SHP77 (cell line): Measurements from ENCODE around the gene KCNQ4.
A peak's percentile ranks its signal among the peaks of the same experiment; 100 is the strongest.

Experiments used
- DNase-seq, 2 experiments: peaks; one replicate each; lab custom pipeline; 2025; lab: John Stamatoyannopoulos, UW

Gene KCNQ4

GRCh38 chr1:40840526-40841323, 57.1 kb downstream of the KCNQ4 start:
- no peak for DNase-seq

GRCh38 chr1:40841602-40842001, 58.0 kb downstream of the KCNQ4 start:
- no peak for DNase-seq

GRCh38 chr1:40842207-40842606, 58.6 kb downstream of the KCNQ4 start:
- no peak for DNase-seq

GRCh38 chr1:40842691-40843090, 59.1 kb downstream of the KCNQ4 start:
- no peak for DNase-seq

GRCh38 chr1:40844079-40844478, 60.5 kb downstream of the KCNQ4 start:
- no peak for DNase-seq

GRCh38 chr1:40844887-40845878, 61.6 kb downstream of the KCNQ4 start:
- DNase-seq: no peak

- no peak for DNase-seq
These were observed 62.3 kb downstream of the KCNQ4 start for GRCh38 chr1:40845895-40846294.

- no peak for DNase-seq
These were observed 63.6 kb downstream of the KCNQ4 start for GRCh38 chr1:40847023-40847745.

- DNase-seq: peak; percentile 30 to 69
These were observed 65.1 kb downstream of the KCNQ4 start for GRCh38 chr1:40848530-40849189.

- peak; percentile 40 to 49 for DNase-seq
These were observed 66.4 kb downstream of the KCNQ4 start for GRCh38 chr1:40849801-40850592.

- DNase-seq: no peak
These were observed 68.1 kb downstream of the KCNQ4 start for GRCh38 chr1:40851643-40852042.

GRCh38 chr1:40853113-40853884, 69.7 kb downstream of the KCNQ4 start:
- DNase-seq: no peak

GRCh38 chr1:40853885-40854170, 70.2 kb downstream of the KCNQ4 start:
- no peak for DNase-seq

GRCh38 chr1:40855513-40855912, 71.9 kb downstream of the KCNQ4 start:
- DNase-seq: no peak

GRCh38 chr1:40856116-40856515, 72.5 kb downstream of the KCNQ4 start:
- DNase-seq: no peak

GRCh38 chr1:40856656-40857302, 73.2 kb downstream of the KCNQ4 start:
- no peak for DNase-seq

- DNase-seq: no peak
These were observed 74.2 kb downstream of the KCNQ4 start for GRCh38 chr1:40857737-40858136.

GRCh38 chr1:40858856-40859416, 75.3 kb downstream of the KCNQ4 start:
- no peak for DNase-seq

- no peak for DNase-seq
These were observed 77.2 kb downstream of the KCNQ4 start for GRCh38 chr1:40860706-40861223.
